Liver (tissue), 3 donors: Measurements from ENCODE around the gene HOXA3.

Source experiments
- ATF3 ChIP-seq: IDR thresholded peaks from 2 replicates; pipeline ENCODE4 v1.6.1; 2016; ENCODE audit warnings: antibody characterized with exemption
- CTCF ChIP-seq: fragments of 150-350 bp; IDR thresholded peaks from 2 replicates; pipeline ENCODE4 v1.5.1; 2017; ENCODE audit warnings: improper control_type of control experiment, low read depth, low read length; ENCODE audit not compliant: missing input control
- FOXA1 ChIP-seq: IDR thresholded peaks from 2 replicates; pipeline ENCODE4 v1.6.1; 2016; ENCODE audit warnings: antibody characterized with exemption
- HNF4A ChIP-seq, 2 donors: conservative IDR thresholded peaks; 2 replicates each; pipeline ENCODE4 v1.6.1; 2016; ENCODE audit warnings: antibody characterized with exemption in 2 of 2, mild to moderate bottlenecking in 2 of 2
- HNF4G ChIP-seq: IDR thresholded peaks from 2 replicates; pipeline ENCODE4 v1.6.1; 2016; ENCODE audit warnings: antibody characterized with exemption
- NR2F2 ChIP-seq: IDR thresholded peaks from 2 replicates; pipeline ENCODE4 v1.6.1; 2016; ENCODE audit warnings: antibody characterized with exemption
- RAD21 ChIP-seq, 2 donors: IDR thresholded peaks; 2 replicates each; pipeline ENCODE4 v1.6.1; 2016; ENCODE audit warnings: antibody characterized with exemption in 2 of 2, mild to moderate bottlenecking in 2 of 2
- RXRA ChIP-seq, 2 donors: IDR thresholded peaks; 2 replicates each; pipeline ENCODE4 v1.6.1; 2017 to 2018; ENCODE audit warnings: antibody characterized with exemption in 2 of 2, mild to moderate bottlenecking in 1 of 2
- TAF1 ChIP-seq: conservative IDR thresholded peaks from 2 replicates; pipeline ENCODE4 v1.6.1; 2016; ENCODE audit warnings: antibody characterized with exemption, mild to moderate bottlenecking
- YY1 ChIP-seq: IDR thresholded peaks from 2 replicates; pipeline ENCODE4 v1.6.1; 2016; ENCODE audit warnings: antibody characterized with exemption, mild to moderate bottlenecking
- donor health status: healthy.
- donor health status: healthy.

DNA sequence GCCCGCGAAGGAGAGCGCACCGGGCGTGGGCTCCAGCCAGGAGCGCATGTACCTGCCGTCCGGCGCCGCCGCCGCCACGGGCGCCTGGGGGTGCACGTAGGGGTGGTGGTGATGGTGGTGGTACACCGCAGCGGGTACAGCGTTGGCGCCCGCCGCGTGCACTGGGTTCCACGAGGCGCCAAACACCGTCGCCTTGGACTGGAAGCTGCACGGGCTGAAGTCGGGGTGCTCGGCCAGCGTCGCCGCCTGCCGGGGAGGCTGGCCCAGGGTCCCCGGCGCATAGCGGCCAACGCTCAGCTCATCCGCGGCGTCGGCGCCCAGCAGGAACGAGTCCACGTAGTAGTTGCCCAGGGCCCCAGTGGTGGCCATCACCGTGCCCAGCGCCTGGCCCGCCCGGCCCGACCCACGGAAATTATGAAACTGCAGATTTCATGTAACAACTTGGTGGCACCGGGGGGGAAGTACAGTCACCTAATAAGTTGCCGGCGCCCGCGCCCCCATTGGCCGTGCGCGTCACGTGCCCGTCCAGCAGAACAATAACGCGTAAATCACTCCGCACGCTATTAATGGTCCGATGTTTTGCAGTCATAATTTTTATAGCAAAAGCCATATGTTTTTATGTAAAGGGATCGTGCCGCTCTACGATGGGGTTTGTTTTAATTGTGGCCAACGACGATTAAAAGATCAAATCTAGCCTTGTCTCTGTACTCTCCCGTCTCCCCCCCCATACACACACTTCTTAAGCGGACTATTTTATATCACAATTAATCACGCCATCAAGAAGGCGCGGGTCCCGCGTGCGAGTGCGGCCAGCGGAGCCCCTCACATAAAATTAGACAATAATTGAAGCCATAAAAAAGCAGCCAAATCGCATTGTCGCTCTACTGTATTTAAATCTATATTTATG, 13.0 kb upstream of the HOXA3 start, which contains the start of gene HOXA9:
- TF ChIP-seq TAF1, result no peak
- TF ChIP-seq HNF4A (conservative IDR thresholded peaks at IDR 0.05), result no peak
- no peak for TF ChIP-seq FOXA1
- no peak for TF ChIP-seq CTCF
- no peak for TF ChIP-seq RAD21 (IDR thresholded peaks at IDR 0.05)
- no peak for TF ChIP-seq RXRA (IDR thresholded peaks at IDR 0.05)
- no peak for TF ChIP-seq NR2F2
- TF ChIP-seq HNF4G, result no peak
- TF ChIP-seq YY1, result no peak
- TF ChIP-seq ATF3, result no peak
